ENCODE measurements around the gene RHBG. TPM values are rescaled to one million over a fixed set of nuclear protein-coding genes. Genes with fewer than 3 reads are reported as not detected.

Gene RHBG
- total and polyA plus RNA-seq, 12 donors: 0.16 to 3.0 (median 0.99) TPM; not detected in 2

DNA sequence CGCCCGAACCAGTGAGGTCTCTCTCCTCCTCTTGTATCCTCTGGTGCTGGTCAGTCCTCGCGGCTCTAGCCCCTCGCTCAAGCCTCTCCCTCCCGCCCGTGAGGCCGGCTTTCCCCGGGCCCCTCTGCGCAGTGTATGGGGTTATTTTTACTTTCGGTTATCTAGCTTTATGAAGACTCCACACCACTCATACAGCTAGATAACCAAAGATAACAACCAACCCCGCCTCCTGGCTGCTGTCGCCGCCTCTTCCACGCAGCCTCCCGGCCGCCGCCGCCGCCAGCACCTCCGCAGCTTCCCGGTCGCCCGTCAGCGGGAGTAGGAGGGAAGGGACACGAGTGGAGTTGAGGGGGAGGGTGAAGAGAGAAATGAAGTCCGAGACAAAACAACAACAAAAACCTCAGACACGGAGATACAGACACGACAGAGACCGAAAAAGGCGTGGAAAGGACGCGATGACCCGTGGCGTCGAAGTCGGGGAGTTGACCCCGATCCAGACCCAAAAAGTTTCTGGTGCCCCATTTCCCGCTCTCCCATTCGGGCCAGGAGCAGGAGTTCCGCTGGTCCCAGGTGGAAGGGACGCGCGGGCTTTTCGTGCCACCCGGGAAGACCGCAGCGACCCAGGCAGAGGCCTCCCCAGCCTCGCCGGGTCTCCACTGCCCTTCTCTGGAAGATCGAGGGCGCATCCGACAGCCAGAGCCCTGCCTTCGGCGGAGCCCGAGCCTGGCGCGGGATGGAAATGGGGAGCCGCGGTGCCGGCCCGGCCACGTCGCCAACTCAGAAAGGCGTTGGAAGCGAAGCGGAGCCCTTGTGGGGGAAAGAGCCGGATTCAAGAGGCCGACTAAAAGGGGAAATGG is 51.4 kb downstream of the RHBG start:
- DNase-seq: no peak
- no peaks in the 10 kb centered on the region for H3K36me3 ChIP-seq (replicated peaks in 1 of 2)
- no peak overlapping the region for H3K27ac ChIP-seq
- no peak for TF ChIP-seq POLR2A (IDR thresholded peaks at IDR 0.05)
- TF ChIP-seq, protein P1, sequence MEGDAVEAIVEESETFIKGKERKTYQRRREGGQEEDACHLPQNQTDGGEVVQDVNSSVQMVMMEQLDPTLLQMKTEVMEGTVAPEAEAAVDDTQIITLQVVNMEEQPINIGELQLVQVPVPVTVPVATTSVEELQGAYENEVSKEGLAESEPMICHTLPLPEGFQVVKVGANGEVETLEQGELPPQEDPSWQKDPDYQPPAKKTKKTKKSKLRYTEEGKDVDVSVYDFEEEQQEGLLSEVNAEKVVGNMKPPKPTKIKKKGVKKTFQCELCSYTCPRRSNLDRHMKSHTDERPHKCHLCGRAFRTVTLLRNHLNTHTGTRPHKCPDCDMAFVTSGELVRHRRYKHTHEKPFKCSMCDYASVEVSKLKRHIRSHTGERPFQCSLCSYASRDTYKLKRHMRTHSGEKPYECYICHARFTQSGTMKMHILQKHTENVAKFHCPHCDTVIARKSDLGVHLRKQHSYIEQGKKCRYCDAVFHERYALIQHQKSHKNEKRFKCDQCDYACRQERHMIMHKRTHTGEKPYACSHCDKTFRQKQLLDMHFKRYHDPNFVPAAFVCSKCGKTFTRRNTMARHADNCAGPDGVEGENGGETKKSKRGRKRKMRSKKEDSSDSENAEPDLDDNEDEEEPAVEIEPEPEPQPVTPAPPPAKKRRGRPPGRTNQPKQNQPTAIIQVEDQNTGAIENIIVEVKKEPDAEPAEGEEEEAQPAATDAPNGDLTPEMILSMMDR (IDR thresholded peaks at IDR 0.05): no peak
- peak overlapping the region in 1 of 4 donors; percentile 25 for H3K4me3 ChIP-seq
- peaks cover 74% of the 10 kb centered on the region for H3K27me3 ChIP-seq
- H3K4me1 ChIP-seq (replicated peaks in 1 of 2): peaks cover 18 to 23% of the 10 kb centered on the region in 2 donors
- intact Hi-C loops (cut with DNase I): no loop called here
- 4 to 11% (median 6%) methylated on average over 44 to 69 of the region's 69 CpGs for WGBS, 4 donors
- H3K9me3 ChIP-seq (replicated peaks in 1 of 3): no peaks in the 10 kb centered on the region

DNA sequence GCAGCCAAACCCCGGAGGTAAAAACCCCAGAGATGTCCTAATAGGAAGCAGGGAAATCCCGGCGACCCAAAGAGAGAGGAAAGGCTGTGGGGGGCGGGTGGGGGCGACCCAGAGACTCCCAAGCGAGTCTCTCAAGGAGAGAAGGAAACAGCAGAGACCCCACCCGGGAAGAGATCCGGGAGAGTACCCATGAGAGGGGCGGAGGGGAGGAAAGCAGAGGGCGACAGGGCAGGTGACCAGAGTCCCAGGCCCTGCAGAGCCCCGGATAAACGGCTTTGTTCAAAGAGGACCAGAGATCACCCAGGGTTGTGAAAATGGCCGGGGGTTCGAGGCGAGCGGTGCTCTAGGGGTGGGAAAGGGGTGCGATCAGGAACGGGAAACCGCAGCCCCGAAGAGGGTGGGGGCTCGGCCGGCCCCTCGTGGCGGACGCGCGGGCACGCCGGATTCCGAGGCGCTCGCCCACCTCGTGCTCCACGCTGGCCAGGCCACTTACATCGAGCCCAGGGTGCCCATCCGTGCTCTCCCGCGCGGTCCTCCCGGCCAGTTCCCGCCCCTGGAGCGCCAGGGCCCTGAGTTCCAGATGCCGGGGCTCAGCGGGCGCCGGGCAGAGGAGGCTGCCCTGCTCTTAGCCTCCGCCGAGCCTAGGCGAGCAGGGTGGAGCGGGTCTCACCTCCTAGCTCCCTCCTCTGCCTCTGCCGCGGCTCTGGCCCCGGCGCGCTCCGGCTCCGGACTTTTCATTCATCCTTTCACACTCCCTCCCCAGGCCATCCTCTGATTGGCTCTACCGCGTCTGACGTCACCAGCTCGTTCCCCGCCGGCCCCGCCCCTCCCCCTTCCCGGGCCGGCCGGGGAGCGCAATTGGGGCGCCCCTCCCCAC is 52.3 kb downstream of the RHBG start:
- DNase-seq: peak; percentile 69 to 83 (median 78)
- intact Hi-C loops (cut with DNase I): no loop called here
- peak overlapping the region in 1 of 4 donors; percentile 25 for H3K4me3 ChIP-seq
- H3K27me3 ChIP-seq: peaks cover 70% of the 10 kb centered on the region
- H3K27ac ChIP-seq: no peak overlapping the region
- WGBS, 4 donors: 1 to 2% (median 1%) methylated on average over 18 to 69 of the region's 69 CpGs
- TF ChIP-seq POLR2A (IDR thresholded peaks at IDR 0.05): peak in 1 of 2 donors; percentile 46
- TF ChIP-seq, protein P1 (IDR thresholded peaks at IDR 0.05): no peak
- no peaks in the 10 kb centered on the region for H3K36me3 ChIP-seq (replicated peaks in 1 of 2)
- peaks cover 18 to 23% of the 10 kb centered on the region in 2 donors for H3K4me1 ChIP-seq (replicated peaks in 1 of 2)
- no peaks in the 10 kb centered on the region for H3K9me3 ChIP-seq (replicated peaks in 1 of 3)

DNA sequence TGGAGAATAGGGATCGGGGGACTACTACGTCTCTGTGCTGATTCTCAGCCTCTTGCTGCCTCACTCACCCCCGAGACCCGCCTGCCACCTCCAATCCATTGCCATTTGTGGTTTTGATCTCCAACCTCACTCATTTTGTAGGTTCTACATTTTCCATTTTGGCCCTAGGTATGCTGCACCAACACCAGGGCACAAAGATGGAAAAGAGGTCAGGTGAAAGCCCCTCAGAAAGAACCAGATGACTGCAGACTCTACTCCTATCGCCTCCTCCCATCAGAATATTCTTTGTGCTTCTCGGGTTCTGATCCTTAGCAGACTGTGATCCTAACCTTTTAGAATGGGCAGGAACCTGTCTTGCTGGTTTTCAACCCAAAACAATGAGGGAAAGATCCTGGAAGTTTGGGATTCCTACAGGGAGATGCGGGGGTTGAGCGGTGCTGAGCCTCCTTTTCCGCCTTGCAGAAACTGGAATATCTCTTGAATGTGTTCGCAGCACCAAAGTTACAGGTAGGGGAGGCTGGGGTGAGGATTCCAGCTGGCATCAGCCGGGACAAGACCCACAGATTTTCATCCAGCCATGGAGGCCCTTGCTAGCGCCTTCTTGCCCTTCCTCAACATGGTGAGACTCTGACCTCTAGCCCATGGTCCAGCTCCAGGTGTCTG is 53.1 kb downstream of the RHBG start:
- WGBS, 4 donors: 26 to 36% (median 31%) methylated on average over 12 of the region's 12 CpGs
- intact Hi-C loops (cut with DNase I): no loop called here
- no peak overlapping the region for H3K27ac ChIP-seq
- no peaks in the 10 kb centered on the region for H3K36me3 ChIP-seq (replicated peaks in 1 of 2)
- peak overlapping the region in 1 of 4 donors; percentile 25 for H3K4me3 ChIP-seq
- H3K27me3 ChIP-seq: peaks cover 67% of the 10 kb centered on the region
- TF ChIP-seq POLR2A (IDR thresholded peaks at IDR 0.05): no peak
- TF ChIP-seq, protein P1 (IDR thresholded peaks at IDR 0.05): no peak
- H3K9me3 ChIP-seq (replicated peaks in 1 of 3): no peaks in the 10 kb centered on the region
- peaks cover 18 to 23% of the 10 kb centered on the region in 2 donors for H3K4me1 ChIP-seq (replicated peaks in 1 of 2)
- no peak for DNase-seq
